NCI-H146 (cell line): ENCODE results near the gene LCE2B.
"Not testable (repeated sequence)": the region's sequence is repeated elsewhere in the genome, so short reads cannot be mapped to it uniquely, and the experiment has no call there.

Experiments
- DNase-seq: peaks from one replicate; lab custom pipeline; 2025; lab: John Stamatoyannopoulos, UW

The LCE2B gene

GRCh38 chr1:152685823-152686222, at the start of gene LCE2B:
Gene LCE2B, plus strand, starts transcription at chr1:152686123. Its CDS starts 721 bp downstream, at chr1:152686844.
- not testable (repeated sequence) for DNase-seq

GRCh38 chr1:152640351-152640750, 45.6 kb upstream of the LCE2B start:
- no peak for DNase-seq

- DNase-seq = no peak
Measured at GRCh38 chr1:152643945-152644344, 42.0 kb upstream of the LCE2B start.

DNA sequence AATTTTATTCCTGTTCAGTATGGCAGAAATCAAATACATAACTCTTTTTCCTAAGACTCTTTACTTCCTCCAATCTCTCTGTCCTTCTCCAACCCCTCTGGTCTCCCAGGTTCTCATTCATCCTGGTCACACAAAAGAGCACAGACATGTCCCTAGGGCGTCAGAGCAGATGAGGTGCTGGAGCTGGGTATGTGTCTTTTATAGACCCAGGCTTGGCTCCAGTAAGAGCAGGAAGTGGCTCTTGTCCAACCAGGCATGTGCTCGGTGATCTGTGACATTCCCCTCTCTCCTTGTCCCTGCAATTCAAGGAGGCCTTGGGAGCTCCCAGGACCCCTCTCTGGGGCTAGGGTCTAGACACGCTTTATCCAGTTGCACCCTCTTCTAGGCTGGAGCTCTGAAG, 40.8 kb upstream of the LCE2B start:
- no peak for DNase-seq

- DNase-seq = no peak
Measured at GRCh38 chr1:152646656-152647055, 39.3 kb upstream of the LCE2B start.

DNA sequence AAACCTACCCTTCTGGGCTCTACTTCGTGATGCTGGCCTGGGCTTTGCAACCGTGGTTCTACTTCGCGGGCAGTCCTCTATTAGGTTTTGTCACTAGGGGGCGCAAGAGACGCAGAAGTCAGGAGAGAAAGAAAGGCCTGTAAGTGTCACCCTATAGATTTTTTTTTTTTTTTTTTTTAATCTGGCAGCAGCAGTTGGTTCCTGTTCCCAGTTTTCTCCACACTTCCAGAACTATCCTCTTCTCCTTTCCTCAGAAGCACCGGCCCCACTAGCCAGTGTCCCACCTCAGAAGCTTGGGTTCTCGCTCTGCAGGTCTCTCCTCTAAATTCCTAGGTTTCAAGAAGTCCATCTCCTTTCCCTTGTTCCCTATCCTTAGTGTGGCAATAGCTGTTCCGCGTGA, 31.8 kb upstream of the LCE2B start:
- peak; percentile 35 for DNase-seq

DNA sequence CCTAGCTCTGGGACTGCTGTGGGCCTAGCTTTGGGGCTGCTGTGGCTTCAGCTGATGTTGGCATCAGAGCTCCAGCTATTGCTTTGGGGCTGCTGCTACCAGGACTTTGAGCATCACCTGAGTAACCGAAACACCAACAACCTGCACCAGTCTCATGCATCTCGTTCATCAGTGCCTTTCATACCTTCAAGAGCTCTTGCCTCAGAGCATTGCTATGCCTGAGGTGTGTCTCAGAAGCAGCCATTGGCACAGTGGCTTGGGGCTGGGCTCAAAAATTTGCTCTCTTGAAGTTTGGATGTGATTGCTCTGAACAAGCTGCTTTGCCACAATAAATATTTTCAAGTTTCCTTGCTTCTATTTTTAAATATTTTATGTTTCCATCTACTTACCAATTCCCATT, 29.5 kb upstream of the LCE2B start:
- no peak for DNase-seq

- no peak for DNase-seq
Measured at GRCh38 chr1:152657677-152658076, 28.2 kb upstream of the LCE2B start.

- no peak for DNase-seq
Measured at GRCh38 chr1:152658649-152659048, 27.3 kb upstream of the LCE2B start.

DNA sequence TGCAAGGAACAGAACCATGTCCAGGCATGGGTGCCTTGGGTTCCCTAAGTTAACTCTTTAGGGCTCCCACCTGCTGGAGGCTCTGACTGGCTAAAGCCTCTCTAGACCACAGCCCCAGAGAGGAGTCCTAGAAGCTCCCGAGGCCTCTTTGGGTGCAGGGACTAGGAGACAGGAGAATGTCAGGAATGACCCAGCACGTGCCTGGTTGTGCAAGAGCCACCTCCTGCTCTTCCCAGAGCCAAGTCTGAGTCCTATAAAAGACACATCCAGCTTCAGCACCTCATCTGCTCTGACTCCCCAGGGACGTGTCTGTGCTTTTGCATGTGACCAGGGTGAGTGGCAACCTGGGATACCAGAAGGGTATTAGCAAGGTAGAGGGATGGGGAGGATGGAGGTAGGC, 22.8 kb upstream of the LCE2B start, which contains the start of gene LCE2D:
Gene LCE2D, plus strand, starts transcription at position 283 of the 400 bp plus-strand sequence. CDS start 726 bp downstream, outside the sequence.
- DNase-seq = no peak

- DNase-seq = not testable (repeated sequence)
Measured at GRCh38 chr1:152666171-152666570, 19.8 kb upstream of the LCE2B start.

DNA sequence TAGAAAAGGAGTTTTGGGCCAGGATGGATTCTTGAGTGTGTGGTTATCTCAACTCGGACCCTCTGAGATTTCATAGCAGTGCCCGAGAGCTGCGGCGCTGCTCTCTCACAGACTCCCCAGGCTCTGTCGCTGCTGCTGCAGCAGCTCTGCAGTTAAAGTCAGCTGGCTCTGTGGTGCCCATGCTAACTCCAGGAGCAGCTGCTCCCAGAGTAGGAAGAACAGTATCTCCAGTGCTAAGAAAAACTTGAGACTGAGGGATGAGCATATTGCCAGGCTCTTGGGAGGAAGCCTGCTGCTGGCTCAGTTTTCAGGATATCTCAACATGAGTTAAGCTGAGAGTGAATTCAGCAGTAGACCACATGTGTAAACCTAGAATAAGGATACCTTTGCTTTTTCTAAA, 18.3 kb upstream of the LCE2B start:
- DNase-seq = no peak

DNA sequence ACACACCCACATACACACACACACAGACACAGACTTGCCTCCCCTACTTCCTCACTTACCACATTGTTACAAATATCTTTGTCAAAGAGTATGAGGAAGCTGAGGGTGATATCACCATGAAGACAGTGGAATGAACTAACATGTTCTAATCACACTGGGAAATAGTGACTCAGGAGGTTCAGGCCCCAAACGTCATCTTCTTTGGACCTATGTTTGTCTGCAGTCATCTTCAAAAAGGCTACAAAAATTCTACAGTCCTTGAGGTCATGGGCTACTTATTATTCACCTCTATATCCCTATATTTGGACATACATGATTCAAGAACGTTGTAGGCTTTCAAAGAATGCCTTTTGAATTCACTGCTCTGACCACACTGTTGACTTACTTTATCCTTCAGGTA, 12.9 kb upstream of the LCE2B start:
- DNase-seq = no peak

- not testable (repeated sequence) for DNase-seq
Measured at GRCh38 chr1:152674983-152675382, 10.9 kb upstream of the LCE2B start, which contains the start of gene LCE2C. Gene LCE2C, plus strand, starts transcription at chr1:152675279. Its CDS starts 737 bp downstream, at chr1:152676016.

- no peak for DNase-seq
Measured at GRCh38 chr1:152679459-152679858, 6.5 kb upstream of the LCE2B start.

DNA sequence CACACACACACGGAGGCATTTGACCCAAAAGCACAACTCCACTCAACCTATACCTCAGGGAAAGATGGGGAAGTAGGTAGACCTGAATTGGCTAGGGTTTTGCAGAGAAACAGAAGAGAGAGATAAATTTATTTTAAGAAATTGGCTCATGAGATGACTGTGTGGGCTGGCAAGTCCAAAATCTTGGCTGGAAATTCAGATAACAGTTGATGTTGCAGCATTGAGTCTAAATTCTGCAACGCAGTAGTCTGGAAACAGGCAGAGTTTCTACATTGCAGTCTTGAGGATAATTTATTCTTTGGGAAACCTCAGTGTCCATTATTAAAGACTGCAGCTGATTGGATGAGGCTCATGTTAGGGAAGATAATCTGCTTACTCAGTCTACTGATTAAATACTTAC, 4.3 kb upstream of the LCE2B start:
- no peak for DNase-seq

- no peak for DNase-seq
Measured at GRCh38 chr1:152683846-152684245, 2.1 kb upstream of the LCE2B start.

DNA sequence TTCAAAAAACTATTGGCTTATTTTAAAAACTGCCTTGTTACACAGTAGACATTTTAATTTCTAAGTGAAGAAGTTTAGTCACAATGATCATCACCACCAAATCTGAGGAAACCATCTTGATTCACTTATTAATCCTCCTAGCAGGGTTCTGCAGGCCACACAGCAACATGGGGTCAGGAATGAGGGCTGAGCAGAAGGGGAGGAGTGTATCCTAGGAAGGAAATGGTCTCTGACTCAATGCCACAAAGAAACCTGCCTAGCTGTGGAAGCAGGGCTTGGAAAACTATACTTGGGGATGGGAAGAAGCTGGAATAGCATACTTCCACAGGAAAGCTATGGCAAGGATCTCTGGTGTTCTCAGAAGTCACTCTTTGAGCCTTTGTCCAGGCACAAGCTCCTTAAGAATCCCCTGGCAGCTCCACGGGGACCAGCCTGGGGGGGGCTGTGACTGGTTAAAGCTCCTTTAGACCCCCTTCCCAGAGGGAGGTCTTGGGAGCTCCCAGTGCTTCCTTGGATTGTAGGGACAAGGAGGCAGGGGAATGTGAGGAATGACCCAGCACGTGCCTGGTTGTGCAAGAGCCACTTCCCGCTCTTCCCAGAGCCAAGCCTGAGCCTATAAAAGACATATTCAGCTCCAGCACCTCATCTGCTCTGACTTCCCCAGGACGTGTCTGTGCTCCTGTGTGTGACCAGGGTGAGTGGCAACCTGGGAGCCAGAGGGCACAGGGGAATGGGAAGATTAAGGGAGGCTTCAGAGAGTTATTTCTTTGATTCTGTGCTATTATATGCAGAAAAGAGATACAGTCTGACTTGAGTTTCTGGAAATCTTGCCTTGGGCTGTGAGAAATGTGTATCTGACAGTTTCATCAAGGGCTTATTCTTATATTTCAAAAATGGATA, 12.0 kb downstream of the LCE2B start, which contains the start of gene LCE2A:
Gene LCE2A, plus strand, starts transcription at position 645 of the 900 bp plus-strand sequence. CDS start 557 bp downstream, outside the sequence.
- DNase-seq = no peak

GRCh38 chr1:152699746-152700145, 13.8 kb downstream of the LCE2B start:
- no peak for DNase-seq

- DNase-seq = no peak
Measured at GRCh38 chr1:152707860-152708259, 21.9 kb downstream of the LCE2B start, which contains the start of gene LCE4A. Gene LCE4A, plus strand, starts transcription at chr1:152708160. Its CDS starts 916 bp downstream, at chr1:152709076.

- DNase-seq = no peak
Measured at GRCh38 chr1:152718238-152718637, 32.3 kb downstream of the LCE2B start.

DNA sequence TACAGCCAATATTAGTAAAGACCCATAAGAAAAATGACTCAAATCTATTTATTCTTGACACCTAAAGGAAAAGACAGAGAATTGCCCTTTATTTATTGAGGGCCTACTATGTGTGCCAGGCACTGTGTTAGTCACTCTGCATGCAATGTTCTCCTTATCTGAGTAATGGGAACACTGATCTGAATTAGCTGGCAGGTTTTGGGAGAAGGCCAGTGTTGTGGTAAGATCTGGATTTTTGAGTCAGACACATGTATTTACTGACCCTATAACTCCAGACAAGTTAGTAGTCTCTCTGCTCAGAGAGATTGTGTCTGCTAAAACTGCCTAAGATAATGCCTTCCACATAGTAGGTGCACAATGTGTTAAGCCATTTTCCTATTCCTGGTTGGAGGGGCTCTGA, 39.3 kb downstream of the LCE2B start:
- no peak for DNase-seq

DNA sequence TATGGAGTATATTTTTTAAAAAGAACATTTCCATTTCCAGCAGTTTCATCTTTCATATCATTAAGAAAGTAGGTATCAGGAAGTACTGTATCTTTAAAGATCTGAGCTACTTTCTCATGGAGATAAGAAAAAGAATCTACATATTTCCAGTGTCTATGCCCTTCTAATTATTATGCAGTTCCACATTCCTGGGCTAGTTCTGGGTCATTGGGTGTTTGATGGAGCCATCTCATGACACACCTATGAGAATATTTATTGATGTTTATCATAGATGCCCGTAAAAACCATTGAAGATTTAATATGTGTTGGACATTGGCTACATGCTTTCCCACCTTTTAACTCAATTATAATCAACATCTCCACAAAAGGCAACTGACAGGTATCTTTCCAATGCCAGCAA, 43.1 kb downstream of the LCE2B start:
- no peak for DNase-seq
